Loucy (cell line): ENCODE results near the gene HPSE.

ENCODE experiments used
- H2AFZ ChIP-seq: fragments of 200-600 bp; sonication (generic); 2 replicates; pipeline ENCODE4 v1.6.0; 2016; ENCODE audit warnings: antibody characterized with exemption, mild to moderate bottlenecking, low read length, moderate library complexity
- H3F3A ChIP-seq: fragments of 200-600 bp; 2 replicates; pipeline ENCODE4 v1.6.0; 2016; ENCODE audit warnings: antibody characterized with exemption, low read depth, mild to moderate bottlenecking
- H3K27me3 ChIP-seq: fragments of 200-600 bp; sonication (generic); 2 replicates; pipeline ENCODE4 v1.6.1; 2014; ENCODE audit warnings: low read length, mild to moderate bottlenecking; ENCODE audit not compliant: insufficient read depth, poor library complexity, severe bottlenecking
- H3K36me3 ChIP-seq: fragments of 200-600 bp; sonication (generic); 2 replicates; pipeline ENCODE4 v1.6.1; 2016; ENCODE audit warnings: low read length; ENCODE audit not compliant: insufficient read depth
- H3K4me1 ChIP-seq: fragments of 200-600 bp; sonication (generic); 2 replicates; pipeline ENCODE4 v1.5.1; 2014; ENCODE audit warnings: low read length, mild to moderate bottlenecking; ENCODE audit not compliant: insufficient read depth, poor library complexity, severe bottlenecking
- H3K4me2 ChIP-seq: fragments of 200-600 bp; sonication (generic); 2 replicates; pipeline ENCODE4 v1.6.0; 2014; ENCODE audit warnings: antibody characterized with exemption, low read length, low read depth, mild to moderate bottlenecking; ENCODE audit not compliant: poor library complexity, severe bottlenecking
- H3K4me3 ChIP-seq: fragments of 200-600 bp; sonication (generic); 2 replicates; pipeline ENCODE4 v1.5.1; 2014; ENCODE audit warnings: low read length, mild to moderate bottlenecking, mixed read lengths; ENCODE audit not compliant: poor library complexity, severe bottlenecking
- H3K79me2 ChIP-seq: fragments of 200-600 bp; sonication (generic); 2 replicates; pipeline ENCODE4 v1.6.1; 2014; ENCODE audit warnings: low read length; ENCODE audit not compliant: insufficient read depth
- H3K9ac ChIP-seq: fragments of 200-600 bp; sonication (generic); 2 replicates; pipeline ENCODE4 v1.6.0; 2014; ENCODE audit warnings: mild to moderate bottlenecking, low read depth, low read length, moderate library complexity; ENCODE audit not compliant: poor library complexity, severe bottlenecking
- H3K9me2 ChIP-seq: fragments of 200-600 bp; sonication (generic); replicated peaks from 2 replicates; pipeline ENCODE4 v1.6.1; 2016; ENCODE audit warnings: low read depth, low read length, mixed read lengths
- H3K9me3 ChIP-seq: fragments of 200-600 bp; sonication (generic); 2 replicates; pipeline ENCODE4 v1.6.1; 2014; ENCODE audit warnings: mild to moderate bottlenecking, antibody characterized with exemption, low read length, low read depth; ENCODE audit not compliant: insufficient read depth
- H4K20me1 ChIP-seq: fragments of 200-600 bp; sonication (generic); 2 replicates; pipeline ENCODE4 v1.6.0; 2014; ENCODE audit warnings: antibody characterized with exemption, low read length, mild to moderate bottlenecking; ENCODE audit not compliant: insufficient read depth, poor library complexity, severe bottlenecking
- EZH2phosphoT487 ChIP-seq: fragments of 200-600 bp; IDR thresholded peaks from 2 replicates; pipeline ENCODE4 v1.6.1; 2018; ENCODE audit warnings: antibody characterized with exemption, mild to moderate bottlenecking, moderate library complexity, borderline replicate concordance
- TF ChIP-seq, protein P1 (sequence below): fragments of 200-600 bp; sonication (generic); conservative IDR thresholded peaks from 2 replicates; pipeline ENCODE4 v1.5.1; 2014; ENCODE audit warnings: mild to moderate bottlenecking, antibody characterized with exemption, low read length

The HPSE gene

DNA sequence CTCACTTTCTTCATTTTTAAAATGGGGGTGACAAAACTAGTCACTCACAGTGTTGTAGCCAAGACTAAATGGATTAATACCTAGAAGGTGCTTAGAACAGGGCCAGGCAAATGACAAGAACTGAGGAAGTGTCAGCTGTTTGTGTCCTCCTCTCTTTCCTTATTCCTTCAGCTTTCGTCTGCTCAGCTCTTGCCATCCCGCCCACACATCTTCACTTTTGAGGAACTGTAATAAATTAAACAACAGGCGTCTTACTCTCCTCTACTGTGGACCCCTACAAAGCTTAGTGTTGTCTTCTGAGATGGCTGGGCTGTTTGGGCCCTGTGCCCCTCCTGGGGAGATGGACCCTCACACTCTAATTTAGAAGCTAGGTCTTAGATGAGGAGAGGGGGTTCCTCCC, 2.7 kb downstream of the HPSE start:
- Histone ChIP-seq H2AFZ (no peak overlapping the region), H3K4me1 (peaks cover 14% of the 10 kb centered on the region), H3K4me3 (no peak overlapping the region), H3K4me2 (no peak overlapping the region), H3K27me3 (peaks cover 22% of the 10 kb centered on the region), H3K36me3 (no peaks in the 10 kb centered on the region), H3F3A (no peaks in the 10 kb centered on the region), H3K9me3 (no peaks in the 10 kb centered on the region), H3K9ac (no peak overlapping the region), H3K9me2 (no peaks in the 10 kb centered on the region), H4K20me1 (no peaks in the 10 kb centered on the region), H3K79me2 (no peaks in the 10 kb centered on the region)
- TF ChIP-seq, protein P1, sequence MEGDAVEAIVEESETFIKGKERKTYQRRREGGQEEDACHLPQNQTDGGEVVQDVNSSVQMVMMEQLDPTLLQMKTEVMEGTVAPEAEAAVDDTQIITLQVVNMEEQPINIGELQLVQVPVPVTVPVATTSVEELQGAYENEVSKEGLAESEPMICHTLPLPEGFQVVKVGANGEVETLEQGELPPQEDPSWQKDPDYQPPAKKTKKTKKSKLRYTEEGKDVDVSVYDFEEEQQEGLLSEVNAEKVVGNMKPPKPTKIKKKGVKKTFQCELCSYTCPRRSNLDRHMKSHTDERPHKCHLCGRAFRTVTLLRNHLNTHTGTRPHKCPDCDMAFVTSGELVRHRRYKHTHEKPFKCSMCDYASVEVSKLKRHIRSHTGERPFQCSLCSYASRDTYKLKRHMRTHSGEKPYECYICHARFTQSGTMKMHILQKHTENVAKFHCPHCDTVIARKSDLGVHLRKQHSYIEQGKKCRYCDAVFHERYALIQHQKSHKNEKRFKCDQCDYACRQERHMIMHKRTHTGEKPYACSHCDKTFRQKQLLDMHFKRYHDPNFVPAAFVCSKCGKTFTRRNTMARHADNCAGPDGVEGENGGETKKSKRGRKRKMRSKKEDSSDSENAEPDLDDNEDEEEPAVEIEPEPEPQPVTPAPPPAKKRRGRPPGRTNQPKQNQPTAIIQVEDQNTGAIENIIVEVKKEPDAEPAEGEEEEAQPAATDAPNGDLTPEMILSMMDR = no peak
- no peak for TF ChIP-seq EZH2phosphoT487

DNA sequence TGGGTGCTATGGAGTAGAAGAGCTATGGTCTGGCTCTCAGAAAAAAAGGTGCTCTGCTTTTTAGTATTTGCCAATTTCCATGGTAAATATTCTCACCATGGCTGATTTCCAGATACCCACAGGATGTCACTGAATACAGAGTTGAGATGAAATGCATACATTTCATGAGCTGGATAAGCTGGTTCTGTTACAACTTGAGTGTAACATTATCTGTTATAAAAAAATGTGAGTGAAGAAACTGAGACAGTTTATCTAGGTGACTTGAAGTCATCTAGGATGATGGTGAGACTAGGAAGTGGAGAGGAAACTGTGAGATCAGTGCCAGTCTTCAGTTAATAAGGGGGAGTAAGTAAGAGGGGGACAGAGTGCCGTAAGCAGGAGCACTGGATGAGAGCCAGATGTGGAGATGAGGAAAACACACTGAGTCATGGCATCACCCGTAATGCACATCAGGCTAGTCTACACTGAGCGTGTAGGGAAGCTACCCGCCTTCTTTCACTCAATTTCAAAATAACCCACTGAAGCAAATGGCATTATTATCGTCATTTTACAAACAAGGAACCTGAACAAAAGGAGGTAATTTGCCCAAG, 5.0 kb downstream of the HPSE start:
- Histone ChIP-seq H3K79me2 (no peaks in the 10 kb centered on the region), H2AFZ (peak overlapping the region; percentile 17; the same call in 1 of the 2 replicates), H3K4me3 (no peak overlapping the region), H3F3A (no peaks in the 10 kb centered on the region), H3K4me2 (no peak overlapping the region), H3K9me3 (no peaks in the 10 kb centered on the region), H3K9me2 (no peaks in the 10 kb centered on the region), H3K36me3 (no peaks in the 10 kb centered on the region), H3K4me1 (peaks cover 4% of the 10 kb centered on the region), H3K27me3 (peaks cover 12% of the 10 kb centered on the region), H4K20me1 (no peaks in the 10 kb centered on the region), H3K9ac (no peak overlapping the region)
- no peak for TF ChIP-seq EZH2phosphoT487
- TF ChIP-seq, protein P1 = no peak

DNA sequence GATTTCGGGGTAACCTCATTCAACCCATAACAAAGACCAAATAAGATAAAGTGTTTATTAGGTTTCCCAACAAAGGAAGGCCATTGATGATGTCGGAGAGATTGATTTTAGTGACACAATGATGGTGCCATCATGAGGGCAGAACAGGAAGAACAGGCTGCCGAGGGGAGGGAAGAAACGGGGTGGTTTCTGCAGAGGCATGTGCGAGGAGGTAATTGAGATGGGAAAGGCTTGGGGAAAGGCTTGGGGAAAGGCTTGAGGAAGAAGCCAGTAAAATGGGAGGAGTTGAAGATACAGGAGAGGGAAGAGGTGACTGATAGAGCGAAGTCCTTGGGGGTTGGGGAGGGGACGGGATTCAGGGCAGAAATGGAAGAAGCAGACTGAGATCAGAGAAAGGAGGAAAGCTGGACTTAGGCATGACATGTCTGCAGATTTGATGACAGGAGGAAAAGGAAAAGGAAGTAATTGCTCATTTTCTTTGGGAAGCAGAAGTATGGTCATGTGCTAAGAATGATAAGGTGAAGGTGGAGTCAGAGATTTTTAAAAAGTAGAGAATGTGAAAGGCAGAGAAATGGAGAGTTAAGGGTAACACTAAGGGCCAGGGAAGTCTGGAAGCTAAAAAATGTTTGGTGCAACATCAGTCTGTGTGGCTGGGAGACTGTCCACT, 6.0 kb downstream of the HPSE start:
- no peak for TF ChIP-seq EZH2phosphoT487
- TF ChIP-seq, protein P1 = peak; percentile 54
- Histone ChIP-seq H3K79me2 (no peaks in the 10 kb centered on the region), H3F3A (no peaks in the 10 kb centered on the region), H3K4me1 (no peaks in the 10 kb centered on the region), H3K9me2 (no peaks in the 10 kb centered on the region), H4K20me1 (no peaks in the 10 kb centered on the region), H3K27me3 (peaks cover 2% of the 10 kb centered on the region), H3K4me2 (no peak overlapping the region), H2AFZ (no peak overlapping the region), H3K9me3 (no peaks in the 10 kb centered on the region), H3K4me3 (no peak overlapping the region), H3K9ac (no peak overlapping the region), H3K36me3 (no peaks in the 10 kb centered on the region)
